HG02610 (cell line): ENCODE measurements around the gene NDUFV1.
"Not testable (repeated sequence)": the region's sequence is repeated elsewhere in the genome, so short reads cannot be mapped to it uniquely, and the experiment has no call there.

Experiments
- ATAC-seq: cut with Tn5 transposase; IDR thresholded peaks from one replicate; pipeline ENCODE4 v1.9.1; 2021; ENCODE audit warnings: mild to moderate bottlenecking, moderate library complexity; ENCODE audit not compliant: unreplicated experiment

The NDUFV1 gene

DNA sequence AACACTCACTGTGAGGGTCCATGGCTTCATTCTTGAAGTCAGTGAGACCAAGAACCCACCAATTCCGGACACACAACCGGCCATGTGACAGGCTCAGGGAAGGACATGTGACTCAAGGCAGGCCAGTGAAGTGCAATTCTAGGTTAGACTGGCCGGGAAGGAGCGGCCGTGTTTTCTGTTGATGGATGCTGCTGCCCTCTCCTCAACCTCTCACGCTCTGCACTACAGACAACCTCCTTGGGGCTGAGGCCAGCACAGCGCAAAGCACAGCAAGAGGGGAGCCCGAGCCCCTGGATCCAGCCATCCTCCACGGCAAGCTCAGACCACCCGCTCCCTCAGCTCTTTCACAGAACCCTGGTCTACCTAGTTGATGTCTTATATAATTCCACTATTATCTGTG is 20.2 kb downstream of the NDUFV1 start:
- ATAC-seq, result no peak

DNA sequence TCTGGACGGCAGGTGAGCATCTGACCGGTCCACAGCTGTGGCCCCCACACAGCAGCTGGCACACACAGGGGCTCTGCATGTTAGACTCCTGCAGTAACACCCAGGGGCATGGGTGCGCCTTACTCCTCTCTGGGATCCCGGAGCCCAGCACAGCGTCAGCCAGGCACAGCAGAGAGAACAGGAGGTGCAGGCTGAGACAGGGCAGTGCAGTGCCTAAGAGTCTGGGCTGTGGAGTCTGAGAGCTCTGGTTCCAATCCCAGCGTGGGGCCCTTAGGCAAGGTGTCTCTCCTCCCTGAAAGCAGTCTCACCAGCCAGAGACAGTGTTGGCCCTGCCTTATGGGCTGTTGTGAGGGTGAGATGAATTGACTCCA is 20.7 kb downstream of the NDUFV1 start:
- ATAC-seq, result no peak

DNA sequence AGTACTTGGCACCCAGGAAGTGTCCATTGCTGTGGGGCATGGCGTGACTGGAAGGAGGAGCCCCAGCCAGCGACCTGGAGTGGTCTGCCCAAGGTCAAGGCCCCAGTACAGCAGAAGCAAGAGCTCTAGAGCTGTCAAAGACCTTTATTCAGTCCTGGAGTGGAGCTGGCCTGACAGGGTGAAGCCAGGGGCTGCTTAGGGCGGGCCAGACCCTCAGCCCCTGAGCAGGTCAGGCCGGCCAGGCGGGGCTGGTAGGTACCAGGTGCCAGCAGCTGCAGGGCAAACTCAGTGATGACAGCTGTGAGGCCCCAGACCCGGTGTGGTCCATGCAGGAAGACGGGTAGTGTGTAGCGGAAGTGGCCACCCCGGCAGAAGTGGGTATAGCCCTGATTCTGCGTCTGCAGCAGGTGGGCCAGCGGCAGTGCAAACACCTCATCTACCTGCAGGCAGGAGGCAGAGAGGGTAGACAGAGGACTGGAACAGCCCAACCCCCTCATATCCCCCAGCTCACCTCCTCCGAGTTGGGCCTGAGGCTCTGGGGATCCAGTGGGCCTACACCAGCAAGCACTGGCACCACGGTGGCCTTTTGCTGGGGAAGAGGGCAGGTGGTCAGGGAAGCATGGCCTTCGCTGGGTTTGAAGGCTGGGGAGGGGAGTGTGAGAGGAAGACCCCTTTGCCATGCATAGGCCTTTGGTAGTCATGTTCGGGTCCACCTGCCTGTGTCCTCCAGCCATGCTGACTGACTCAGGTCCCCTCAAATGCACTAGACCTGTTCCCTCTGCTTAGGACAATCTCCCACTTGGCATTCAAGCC is 21.3 kb downstream of the NDUFV1 start:
- ATAC-seq, result no peak

DNA sequence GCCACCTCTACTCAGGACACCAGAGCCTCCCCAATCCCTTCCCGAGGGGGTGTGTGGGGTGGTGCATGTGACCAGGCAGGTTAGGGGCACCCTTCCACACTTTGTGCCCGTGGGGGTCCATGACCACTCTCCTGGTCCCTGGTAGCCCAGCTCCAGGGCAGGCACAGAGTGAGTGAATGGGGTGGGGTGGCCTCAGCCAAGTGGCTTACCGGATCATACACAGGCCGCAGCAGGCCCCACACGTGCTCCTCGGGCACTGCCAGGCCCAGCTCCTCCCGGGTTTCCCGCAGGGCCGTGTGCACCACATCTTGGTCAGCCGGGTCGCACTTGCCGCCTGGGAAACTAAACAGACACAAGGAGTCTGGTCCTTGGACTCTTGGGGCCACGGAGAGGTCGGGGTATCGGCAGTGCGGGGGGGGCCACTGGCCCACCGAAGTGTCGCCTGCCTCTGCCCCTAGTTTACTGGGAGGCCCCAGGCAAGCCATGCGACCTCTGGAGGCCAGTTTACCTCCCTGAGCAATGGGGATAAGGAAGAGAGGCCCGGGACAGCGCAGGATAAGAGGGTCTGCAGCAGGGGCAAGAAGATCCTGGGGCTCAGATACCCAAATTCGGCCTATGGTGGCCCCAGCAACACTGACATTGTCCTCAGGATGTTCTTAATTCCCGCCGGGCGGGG is 22.1 kb downstream of the NDUFV1 start:
- no peak for ATAC-seq

DNA sequence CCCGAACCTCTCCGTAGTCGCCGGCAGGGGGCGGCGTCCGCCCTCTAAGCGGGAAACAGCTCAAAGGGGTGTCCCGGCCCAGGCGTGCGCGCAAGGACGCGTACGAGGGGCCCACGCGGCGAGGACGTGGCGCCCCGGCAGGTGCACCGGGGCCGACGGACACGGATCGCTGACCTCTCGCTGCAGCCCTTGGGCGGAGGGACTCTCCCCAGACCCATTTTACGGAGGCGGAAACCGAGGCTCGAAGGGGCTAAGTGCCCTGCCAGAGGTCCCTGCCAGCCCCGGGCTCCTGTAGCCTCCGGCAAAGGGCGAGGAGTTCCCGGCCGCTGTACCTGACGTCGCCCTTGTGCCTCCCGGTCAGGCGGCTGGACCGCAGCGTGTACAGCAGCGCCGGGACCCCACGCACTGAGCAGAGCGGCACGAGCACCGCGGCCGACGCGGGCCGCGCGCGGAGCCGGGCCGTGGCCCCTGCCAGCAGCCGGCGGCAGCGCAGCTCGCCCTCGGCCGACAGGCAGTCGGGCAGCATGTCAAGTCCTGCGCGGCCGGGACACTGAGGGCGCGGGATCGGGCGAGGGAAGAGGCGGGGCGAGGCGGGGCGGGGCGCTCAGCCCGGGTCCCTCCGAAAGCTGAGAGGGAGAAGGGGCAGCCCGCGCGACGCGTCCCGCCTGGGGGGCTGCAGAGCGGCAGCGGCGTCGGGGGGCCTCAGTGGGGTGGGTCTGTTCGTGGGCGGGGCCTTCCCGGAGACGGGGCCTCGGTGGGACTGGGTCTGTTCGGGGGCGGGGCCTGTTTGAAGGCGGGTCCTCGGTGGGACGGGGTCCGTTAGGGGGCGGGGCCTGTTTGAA is 22.9 kb downstream of the NDUFV1 start, which contains the start of gene NUDT8:
NUDT8 (minus strand) TSS at position 552 of the 842 bp plus-strand sequence; CDS start at position 526, 26 bp downstream.
- ATAC-seq, result peak; percentile 44

DNA sequence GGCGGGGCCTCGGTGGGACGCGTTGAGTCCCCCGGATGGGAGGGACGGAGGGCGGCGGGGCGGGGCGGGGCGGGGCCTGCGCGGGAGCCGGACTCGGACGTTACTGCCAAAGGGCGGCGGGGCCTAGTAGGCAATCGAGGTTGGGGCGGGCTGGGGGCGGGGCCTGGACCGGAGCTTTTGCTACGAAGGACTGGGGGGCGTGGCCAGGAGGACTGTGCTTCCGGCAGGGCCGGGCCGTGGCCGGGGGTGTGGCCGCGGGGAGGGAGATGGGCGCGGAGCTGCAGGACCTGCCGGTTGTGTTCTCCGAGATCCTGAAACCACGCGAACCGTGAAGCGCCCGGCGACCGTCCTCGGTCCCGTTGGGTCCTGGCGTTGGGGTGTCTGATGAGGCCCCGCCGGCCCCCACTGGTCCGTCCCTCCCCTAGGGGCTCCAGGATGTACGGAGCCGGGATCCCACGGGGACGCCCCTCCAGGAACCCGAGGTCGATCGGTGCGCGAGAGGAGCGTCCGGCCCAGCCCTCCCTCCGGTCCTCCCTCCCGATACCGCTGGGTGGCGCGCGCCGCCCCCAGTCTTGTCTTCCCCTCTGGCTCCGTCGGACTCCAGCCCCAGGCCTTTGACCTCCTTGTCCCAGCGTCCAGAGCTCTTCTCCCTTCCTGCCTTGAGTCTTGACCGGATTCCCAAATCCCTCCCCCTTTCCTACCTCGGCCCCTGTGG is 23.6 kb downstream of the NDUFV1 start:
- peak; percentile 60 for ATAC-seq

DNA sequence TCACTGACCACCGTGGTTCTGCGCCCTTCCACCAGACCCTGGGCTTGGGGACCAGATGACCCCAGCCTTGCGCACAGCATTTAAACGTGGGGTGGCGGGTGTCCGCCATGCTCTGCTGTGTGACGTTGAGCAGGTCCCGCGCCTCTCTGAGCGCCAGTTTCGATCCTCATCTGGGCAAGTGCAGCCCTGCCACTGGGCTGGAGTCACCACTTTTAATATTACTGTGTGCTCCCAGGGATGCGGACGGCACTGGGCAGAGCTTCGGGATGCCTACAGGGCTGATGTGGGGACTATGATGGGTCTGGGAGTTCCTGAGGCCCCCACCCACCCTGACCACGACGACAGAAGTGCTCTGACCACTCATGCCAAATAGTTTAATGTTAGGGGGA is 24.2 kb downstream of the NDUFV1 start:
- ATAC-seq, result no peak

DNA sequence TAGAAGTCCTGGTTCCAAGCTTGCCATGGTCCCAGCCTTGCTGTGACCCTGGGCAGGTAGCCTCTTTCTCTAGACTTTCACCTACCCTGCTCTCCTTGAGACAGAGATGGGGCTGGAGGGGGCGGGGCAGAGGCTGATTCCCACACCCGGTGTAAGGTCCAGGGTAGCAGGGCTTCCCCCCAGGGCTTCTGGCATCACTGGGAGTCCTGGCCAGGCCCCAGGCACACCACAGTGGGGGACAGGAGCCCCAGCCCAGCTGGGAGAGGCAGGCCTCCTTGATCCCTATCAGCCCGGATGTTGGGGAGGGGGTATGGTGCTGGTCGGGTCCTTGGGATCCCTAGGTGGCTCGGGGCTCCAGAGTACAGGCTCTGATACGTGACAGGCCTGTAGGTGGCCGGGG is 24.7 kb downstream of the NDUFV1 start:
- ATAC-seq, result no peak

DNA sequence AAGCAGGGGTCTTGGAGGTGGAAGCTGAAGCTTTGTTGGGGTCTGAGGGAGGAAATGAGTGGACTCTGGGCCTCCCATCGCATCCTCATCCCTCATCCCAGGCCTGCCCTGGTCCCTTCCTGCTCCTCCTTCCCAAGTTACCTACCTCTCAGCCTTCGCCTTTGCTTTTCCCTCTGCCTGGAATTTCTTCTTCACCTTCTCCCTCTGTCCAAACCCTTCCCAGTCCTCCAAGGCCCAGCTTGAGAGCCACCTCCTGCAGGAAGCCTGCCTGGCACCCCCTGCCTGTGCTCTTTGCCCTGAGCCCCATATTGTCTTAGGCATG is 25.1 kb downstream of the NDUFV1 start:
- no peak for ATAC-seq

DNA sequence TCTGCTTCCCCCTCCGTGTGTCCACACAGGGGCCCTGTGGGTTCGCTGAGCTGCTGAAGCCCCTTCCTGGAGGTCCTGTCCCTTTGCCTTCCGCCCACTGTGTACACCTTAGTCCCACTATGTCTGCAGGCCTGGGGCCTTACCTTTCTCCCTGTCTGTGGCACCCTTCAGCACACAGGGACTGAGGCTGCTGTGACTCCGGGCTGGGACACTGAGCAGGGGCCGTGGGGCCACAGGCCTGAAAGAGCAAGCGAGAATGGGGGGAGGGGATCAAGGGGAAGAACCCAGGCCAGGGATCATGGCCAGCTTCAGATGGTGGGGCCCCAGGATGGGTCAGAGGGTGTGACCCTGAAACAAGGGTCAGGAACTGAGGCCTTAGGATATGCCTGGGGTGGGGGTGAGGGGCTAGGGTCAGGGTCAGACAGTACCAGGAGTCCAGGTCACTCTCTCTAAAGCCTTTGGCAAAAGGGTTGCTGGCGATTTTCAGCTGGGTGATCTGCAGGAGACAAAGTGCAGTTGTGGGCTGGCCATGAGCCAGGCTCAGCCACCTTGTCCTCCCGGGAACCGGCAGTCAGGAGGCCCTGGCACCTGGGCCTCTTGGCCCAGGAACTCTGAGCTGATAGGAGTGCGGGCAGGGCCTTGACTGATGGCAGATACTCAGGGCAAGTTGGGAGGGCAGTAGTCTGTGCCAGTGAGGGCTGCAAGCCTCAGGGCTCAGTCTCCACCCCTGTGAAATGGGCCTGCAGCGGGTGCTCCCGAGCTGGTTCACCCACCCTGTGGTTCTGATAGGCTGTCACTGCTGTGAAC is 25.6 kb downstream of the NDUFV1 start:
- no peak for ATAC-seq

DNA sequence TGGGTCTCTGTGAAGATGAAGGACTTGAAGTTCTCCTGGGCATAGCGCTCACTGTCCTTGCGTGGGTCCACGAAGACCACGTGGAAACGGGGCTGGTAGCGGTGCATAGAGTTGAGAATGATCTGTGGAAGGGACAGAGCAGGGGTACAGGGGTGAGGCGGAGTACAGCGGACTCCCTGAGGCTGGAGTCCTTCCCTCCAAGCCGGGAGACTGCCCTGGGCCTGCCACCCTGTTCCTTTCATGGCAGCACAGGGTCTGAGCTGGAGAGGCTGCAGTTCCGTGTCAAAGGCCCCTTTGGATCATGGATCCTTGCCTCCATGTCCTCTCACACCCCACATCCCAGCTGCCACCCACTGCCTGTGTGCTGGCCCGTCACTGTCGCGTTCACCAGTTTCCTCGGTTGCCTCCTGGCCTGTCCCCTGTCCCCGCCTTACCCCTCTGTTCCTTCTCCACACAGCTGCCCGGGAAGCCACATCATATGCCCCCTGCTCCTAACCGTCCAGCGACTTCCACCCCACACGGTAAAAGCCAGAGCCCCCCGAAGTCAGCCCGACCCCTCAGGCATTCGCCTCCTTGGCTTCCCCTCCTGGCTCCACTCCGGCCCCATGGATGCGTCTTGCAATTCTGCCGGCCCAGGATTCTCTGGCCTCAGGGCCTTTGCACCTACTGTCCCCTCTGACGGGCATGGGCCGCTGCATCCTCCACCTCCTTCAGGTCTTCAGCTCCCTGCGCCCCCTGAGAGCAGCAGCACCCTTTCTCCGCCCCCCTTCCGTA is 26.4 kb downstream of the NDUFV1 start:
- no peak for ATAC-seq

DNA sequence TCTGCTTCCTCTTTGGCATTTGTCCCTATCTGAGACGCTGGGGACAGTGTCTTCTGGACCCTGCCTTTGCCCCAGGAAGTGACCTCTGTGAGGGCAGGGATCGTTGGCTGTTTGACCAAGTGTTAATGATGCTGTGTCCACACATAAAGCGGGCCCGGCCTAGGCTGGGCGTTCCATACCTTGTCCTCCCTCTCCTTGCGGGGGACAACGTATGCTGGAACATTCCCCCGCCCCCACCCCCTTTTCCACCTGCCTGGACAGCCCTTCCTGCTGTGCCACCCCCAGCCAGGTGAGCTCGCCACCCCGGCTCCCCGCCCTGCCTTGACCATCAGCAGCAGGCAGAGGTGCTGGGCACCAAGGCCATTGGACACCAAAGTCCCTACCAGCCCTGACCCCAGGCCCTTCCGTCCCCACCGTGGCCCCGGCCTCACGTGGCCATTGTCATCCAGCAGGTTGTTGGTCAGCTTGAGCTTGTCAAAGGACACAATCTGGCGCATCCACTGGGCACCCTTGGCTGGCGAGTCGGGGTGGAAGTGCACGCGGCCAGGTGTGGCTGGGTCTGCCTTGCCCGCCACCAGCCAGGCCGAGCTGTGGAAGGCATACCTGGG is 27.1 kb downstream of the NDUFV1 start:
- no peak for ATAC-seq

DNA sequence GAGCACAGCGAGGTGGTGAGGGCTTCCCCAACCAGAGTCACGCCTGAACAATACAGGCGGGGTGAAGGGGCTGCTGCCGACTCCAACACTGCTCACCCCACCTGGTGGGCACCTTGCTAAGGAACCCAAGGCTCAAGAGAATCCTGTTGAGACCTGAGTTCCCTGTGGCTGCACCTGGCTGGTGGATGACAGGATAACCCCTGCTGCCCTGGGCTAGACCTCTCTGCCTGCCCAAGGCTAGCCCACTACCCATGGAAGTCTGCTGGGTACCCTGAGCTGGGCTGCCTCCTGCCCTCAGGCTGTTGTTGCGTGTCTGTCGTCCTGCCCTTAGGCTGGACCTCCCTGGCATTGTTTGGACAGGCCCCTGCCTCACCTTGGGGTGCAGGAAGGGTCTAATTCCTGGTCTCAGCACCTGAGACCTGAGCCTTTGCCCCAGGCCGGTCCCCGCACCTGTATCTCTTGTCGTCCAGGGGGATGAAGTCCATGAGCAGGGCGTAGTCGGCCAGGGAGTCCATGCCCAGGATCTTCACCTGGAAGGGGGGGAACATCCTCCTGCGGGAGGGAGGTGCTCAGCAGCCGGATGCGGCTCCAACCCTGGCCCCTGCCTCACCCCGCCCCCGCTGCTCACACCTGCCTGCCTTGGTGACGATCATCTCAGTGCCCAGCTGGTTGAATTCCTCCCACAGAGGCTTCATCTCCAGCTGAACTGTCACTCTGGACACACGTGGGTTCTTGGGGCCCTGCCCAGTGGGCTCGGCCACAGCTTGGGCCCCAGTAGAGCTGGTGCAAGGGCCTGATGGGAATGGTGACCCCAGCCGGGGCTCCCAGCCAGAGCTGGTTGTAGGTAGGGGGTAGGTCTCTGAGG is 27.9 kb downstream of the NDUFV1 start:
- ATAC-seq, result no peak

DNA sequence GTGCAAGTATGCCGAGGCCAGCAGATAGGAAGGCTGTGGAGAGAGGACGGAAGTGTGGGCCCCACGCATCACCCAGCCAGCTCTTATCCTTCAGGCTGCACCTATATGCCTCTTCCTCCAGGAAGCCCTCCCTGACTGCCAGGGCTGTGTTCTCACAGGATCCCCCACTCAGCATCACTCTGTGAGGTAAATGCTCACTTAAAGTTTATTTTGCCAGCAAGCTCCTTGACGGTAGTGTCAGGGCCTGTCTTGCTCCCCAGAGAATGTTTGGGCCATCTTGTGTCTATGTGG is 28.4 kb downstream of the NDUFV1 start:
- ATAC-seq, result no peak

DNA sequence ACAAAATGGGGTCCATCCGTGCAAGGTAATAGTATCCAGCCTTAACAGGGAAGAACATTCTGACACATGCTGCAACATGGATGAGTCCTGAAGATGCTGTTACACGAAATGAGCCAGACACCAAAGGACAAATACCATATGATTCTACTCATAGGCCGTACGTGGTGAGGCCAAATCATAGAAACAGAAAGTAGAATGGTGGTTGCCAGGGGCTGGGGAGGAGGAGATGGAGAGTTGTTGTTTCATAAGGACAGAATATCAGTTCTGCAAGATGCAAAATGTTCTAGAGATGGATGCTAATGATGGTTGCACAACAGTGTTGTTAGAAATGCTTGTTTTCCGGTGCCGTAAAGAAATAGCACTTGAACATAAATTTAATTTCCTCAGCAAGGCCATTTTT is 30.2 kb downstream of the NDUFV1 start:
- ATAC-seq, result no peak

DNA sequence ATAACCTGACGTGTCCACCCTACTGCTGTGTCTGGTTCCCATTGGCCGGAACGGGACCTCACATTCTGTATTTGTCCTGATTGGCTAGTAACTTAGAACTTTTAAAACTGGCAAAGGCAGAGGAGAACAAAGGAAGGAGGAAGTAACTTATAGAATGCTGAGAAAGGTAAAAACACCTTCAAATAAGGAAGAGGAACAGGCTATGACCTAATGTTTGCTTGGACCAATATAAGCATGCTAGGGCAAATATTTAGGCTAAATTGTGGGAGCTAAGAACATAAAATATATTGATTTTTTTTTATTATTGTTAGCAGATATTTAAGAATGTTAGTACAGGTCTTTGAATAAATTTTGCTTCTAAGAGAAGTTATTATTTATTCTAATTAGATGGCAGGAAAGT is 30.7 kb downstream of the NDUFV1 start:
- not testable (repeated sequence) for ATAC-seq

DNA sequence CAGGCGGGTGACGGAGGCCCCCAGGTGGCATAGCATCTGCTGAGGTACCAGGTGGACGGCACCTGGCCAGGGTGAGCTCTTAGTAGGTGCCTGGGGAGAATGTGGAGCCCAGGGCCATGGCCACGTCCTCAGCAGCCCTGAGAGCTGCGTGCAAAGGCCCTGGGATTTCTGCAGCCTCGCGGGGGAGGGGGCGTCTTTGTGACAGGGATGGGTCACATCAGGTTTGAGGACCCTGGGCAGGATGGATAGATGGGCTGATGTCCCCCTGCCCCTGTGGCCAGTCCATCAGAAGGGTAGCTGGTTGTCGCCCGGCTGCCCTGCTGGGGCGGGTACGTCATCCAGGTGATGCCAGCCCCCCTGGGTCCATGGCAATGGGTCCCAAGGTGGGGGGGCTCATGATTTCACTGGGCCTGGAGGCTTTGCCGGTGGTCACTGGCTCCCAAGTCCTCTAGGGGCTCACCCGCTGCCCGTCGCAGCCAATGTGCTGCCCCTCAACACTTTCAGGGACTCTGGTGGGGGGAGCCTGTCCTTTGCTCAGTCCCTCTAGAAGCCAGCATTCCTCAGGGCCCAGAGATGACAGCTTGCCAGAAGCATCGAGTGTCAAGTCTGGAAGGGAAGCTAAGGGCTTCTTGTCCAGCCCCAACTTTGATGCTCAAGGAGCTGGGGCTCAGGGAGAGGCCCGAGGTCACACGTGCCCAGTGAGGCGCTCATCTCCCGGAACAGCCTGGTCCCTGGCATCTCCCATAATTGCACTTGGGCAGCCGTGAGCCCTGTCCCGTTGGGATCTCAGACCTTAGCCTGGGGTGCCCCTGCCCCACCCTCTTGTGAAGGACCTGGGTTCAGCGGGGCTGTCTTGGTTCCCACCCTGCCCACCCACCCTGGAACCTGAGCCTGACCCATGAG is 32.0 kb downstream of the NDUFV1 start:
- ATAC-seq, result no peak
